AG09319 (cell line): ENCODE measurements around the gene MORC4.

Experiments used
- DNase-seq: peaks from one replicate; pipeline ENCODE4 v3.0.0-alpha.2; 2010; ENCODE audit warnings: low read depth; ENCODE audit errors: extremely low read depth
- CTCF ChIP-seq: IDR thresholded peaks from 2 replicates; pipeline ENCODE4 v1.5.1; 2011; ENCODE audit warnings: low read depth, mild to moderate bottlenecking, inconsistent platforms, low read length, moderate library complexity

The MORC4 gene

GRCh38 chrX:107000013-107000515 lies at the start of gene MORC4:
Gene MORC4 (minus strand): TSS chrX:107000212. CDS start chrX:106999969, 243 bp downstream.
- peak; percentile 34 for DNase-seq

GRCh38 chrX:107047622-107048021 lies 47.6 kb upstream of the MORC4 start:
- no peak for DNase-seq
- no peak for TF ChIP-seq CTCF

More at GRCh38 chrX:107000013-107000515, at the start of gene MORC4:
- no peak for TF ChIP-seq CTCF

GRCh38 chrX:107029752-107030151 lies 29.7 kb upstream of the MORC4 start:
- DNase-seq: no peak
- TF ChIP-seq CTCF: no peak

- TF ChIP-seq CTCF: peak; percentile 51
- no peak for DNase-seq
Observed at GRCh38 chrX:107025545-107025944, 25.5 kb upstream of the MORC4 start.

GRCh38 chrX:107014936-107015335 lies 14.9 kb upstream of the MORC4 start:
- no peak for DNase-seq
- no peak for TF ChIP-seq CTCF

- no peak for DNase-seq
- no peak for TF ChIP-seq CTCF
Observed at GRCh38 chrX:107008034-107008433, 8.0 kb upstream of the MORC4 start.

GRCh38 chrX:106999002-106999975 lies 723 bp downstream of the MORC4 start:
- no peak for DNase-seq
- TF ChIP-seq CTCF: peak; percentile 55
